ENCODE results near the gene BRCA2. TPM values are rescaled to one million over a fixed set of nuclear protein-coding genes. Genes with fewer than 3 reads are reported as not detected.

Gene BRCA2
- total and polyA plus RNA-seq, 2 experiments from 2014 or later, result 28.6 to 38.7 TPM

- H3K9me2 ChIP-seq (ENCODE audit: insufficient read depth), result no peaks in the 10 kb centered on the region
- H2AFZ ChIP-seq, result no peak overlapping the region
- peaks cover 5% of the 10 kb centered on the region; the same call in 2 of the 3 replicates for H3K4me1 Mint-ChIP-seq
- TF ChIP-seq EZH2 (IDR thresholded peaks at IDR 0.05; ENCODE audit: low read depth, unreplicated experiment), result no peak
- no peak for TF ChIP-seq ZNF331 (CRISPR knock-in tag; IDR thresholded peaks at IDR 0.05; ENCODE audit: low read depth)
- TF ChIP-seq JUNB (IDR thresholded peaks at IDR 0.05; ENCODE audit: unreplicated experiment), result no peak
- TF ChIP-seq ZNF114 (CRISPR knock-in tag; IDR thresholded peaks at IDR 0.05), result no peak
- no peak for TF ChIP-seq REST (IDR thresholded peaks at IDR 0.05; ENCODE audit: unreplicated experiment)
- no peak for TF ChIP-seq NANOG (IDR thresholded peaks at IDR 0.05; ENCODE audit: borderline replicate concordance)
- no peak for TF ChIP-seq EZH2phosphoT487 (IDR thresholded peaks at IDR 0.05; ENCODE audit: unreplicated experiment)
- TF ChIP-seq POLR2AphosphoS5 (IDR thresholded peaks at IDR 0.05; ENCODE audit: low read depth), result no peak
- no peak for TF ChIP-seq CREB1 (CRISPR knock-in tag; IDR thresholded peaks at IDR 0.05; ENCODE audit: low read depth)
- TF ChIP-seq ETS1 (IDR thresholded peaks at IDR 0.05), result no peak
- TF ChIP-seq ZNF462 (CRISPR knock-in tag; IDR thresholded peaks at IDR 0.05), result no peak
- no peak for TF ChIP-seq STAT1 (IDR thresholded peaks at IDR 0.05; ENCODE audit: unreplicated experiment)
- no peak for TF ChIP-seq CTCF (conservative IDR thresholded peaks at IDR 0.05; ENCODE audit: low read depth in 2 of 2)
- peaks cover 7% of the 10 kb centered on the region; the same call in 1 of the 2 replicates for H3K36me3 ChIP-seq (ENCODE audit: insufficient read depth)
- H3K4me3 ChIP-seq, result no peak overlapping the region
- no peaks in the 10 kb centered on the region for H3K27me3 Mint-ChIP-seq (ENCODE audit: insufficient read depth, low read depth, poor library complexity)
- no peak overlapping the region for H3K4me2 ChIP-seq
- ATAC-seq (no peak), DNase-seq (ENCODE audit: low spot score) (no peak)
- no peak overlapping the region for H3K4me3 Mint-ChIP-seq
- H3F3A ChIP-seq (replicated peaks; ENCODE audit: low read depth), result no peaks in the 10 kb centered on the region
- no peak overlapping the region for H3K27ac ChIP-seq (ENCODE audit: low read depth)
- no peaks in the 10 kb centered on the region for H3K27me3 ChIP-seq (ENCODE audit: insufficient read depth)
- no peaks in the 10 kb centered on the region; the same call in 2 of the 3 replicates for H3K9me3 Mint-ChIP-seq
- 0 out of 2 replicates have a peak overlapping the region, but pooled peaks have one; percentile 7 for H3K27ac Mint-ChIP-seq
- H4K20me1 ChIP-seq (replicated peaks; ENCODE audit: insufficient read depth), result no peaks in the 10 kb centered on the region
- H3K79me2 ChIP-seq (replicated peaks; ENCODE audit: insufficient read depth), result no peaks in the 10 kb centered on the region
- peaks cover 35% of the 10 kb centered on the region for H3K36me3 Mint-ChIP-seq (ENCODE audit: low read depth)
- H3K4me1 ChIP-seq (ENCODE audit: insufficient read depth), result no peaks in the 10 kb centered on the region
Measured at GRCh38 chr13:32347651-32348050, 32.3 kb downstream of the BRCA2 start.
